ENCODE data around the gene ZBTB7C.

The ZBTB7C gene

DNA sequence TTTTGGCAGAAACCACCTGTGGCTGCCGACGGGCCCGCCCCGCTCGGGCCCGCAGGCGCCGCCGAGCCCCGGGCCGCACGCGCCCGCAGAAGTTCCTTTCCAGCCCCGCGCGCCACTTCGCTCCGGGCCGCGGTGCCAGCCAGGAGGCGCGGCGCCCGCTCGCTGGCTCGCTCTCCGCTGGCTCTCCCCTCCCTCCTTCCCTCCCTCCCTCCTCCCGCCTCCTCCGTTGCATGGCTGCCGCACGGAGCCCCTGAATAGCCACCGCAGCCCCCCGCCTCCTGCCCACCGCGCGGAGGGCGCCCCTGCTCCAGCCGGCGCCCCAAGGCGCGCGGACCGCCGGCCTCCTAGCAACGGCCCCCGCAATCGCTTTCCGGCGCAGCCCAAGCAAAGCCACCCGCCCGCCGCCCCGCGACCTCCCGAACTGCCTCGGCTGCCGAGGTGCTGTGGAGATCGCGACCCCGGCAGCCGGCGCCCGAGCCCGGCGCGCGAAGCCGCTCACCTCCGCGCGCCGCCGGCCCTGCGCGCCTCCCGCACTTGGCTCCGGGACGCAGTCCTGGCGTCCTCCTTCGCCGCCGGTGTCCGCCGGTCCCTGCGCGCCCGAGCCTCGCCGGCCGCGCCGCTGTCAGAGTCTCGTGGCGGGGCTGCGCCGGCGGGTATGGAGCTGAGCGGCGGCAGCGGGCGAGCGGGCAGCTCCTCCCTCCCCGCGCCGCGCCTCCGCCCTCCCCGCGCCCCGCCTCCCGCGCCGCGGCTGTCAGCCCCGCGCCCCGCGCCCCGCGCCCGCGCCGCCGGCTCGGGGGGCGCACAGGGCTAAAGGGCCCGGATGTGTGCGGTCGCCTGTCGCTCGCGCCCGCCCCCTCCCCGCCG is at the start of gene ZBTB7C:
Gene ZBTB7C, minus strand, starts transcription at position 657 of the 864 bp plus-strand sequence.
- ChIA-PET POLR2A (no interaction called here), CTCF (no interaction called here)
- TF ChIP-seq TARDBP (IDR thresholded peaks at IDR 0.05) (no peak), L3MBTL2 (conservative IDR thresholded peaks at IDR 0.05) (no peak), FOXM1 (IDR thresholded peaks at IDR 0.05; ENCODE audit: borderline replicate concordance) (no peak), CTBP1 (IDR thresholded peaks at IDR 0.05; ENCODE audit: borderline replicate concordance) (no peak), LEF1 (IDR thresholded peaks at IDR 0.05; ENCODE audit: borderline replicate concordance) (no peak)
- TF ChIP-seq, protein P1, sequence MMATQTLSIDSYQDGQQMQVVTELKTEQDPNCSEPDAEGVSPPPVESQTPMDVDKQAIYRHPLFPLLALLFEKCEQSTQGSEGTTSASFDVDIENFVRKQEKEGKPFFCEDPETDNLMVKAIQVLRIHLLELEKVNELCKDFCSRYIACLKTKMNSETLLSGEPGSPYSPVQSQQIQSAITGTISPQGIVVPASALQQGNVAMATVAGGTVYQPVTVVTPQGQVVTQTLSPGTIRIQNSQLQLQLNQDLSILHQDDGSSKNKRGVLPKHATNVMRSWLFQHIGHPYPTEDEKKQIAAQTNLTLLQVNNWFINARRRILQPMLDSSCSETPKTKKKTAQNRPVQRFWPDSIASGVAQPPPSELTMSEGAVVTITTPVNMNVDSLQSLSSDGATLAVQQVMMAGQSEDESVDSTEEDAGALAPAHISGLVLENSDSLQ (IDR thresholded peaks at IDR 0.05) = no peak
- DNase-seq (ENCODE audit: extremely low spot score) = peak; percentile 49

DNA sequence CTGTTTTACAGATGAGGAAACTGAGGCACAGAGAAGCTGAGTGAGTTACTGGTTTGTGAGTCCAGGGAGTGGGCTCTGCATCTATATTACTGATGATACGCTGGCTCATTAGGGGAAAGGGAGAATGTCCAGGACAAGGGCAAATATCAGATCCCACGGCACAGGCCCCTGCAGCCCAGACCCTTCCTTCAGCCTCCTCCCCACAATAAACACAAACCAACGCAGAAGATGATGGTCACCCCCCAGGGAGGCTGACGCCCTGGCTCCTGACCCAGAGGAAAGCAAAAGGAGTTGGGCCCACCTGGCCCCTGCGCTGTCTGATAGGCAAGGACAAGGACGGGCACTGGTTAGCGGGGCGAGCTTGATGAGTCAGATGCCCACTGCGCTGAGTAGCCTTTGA is 47.7 kb upstream of the ZBTB7C start:
- ChIA-PET CTCF (interaction anchor here (0.6 to 1.0 kb wide), 2 partner anchors 11 to 432 kb away, joined by 3 read pairs; no protein-coding TSS in a partner anchor), POLR2A (no interaction called here)
- TF ChIP-seq FOXK2 (IDR thresholded peaks at IDR 0.05) (no peak), ZNF384 (IDR thresholded peaks at IDR 0.05) (no peak), ELF4 (IDR thresholded peaks at IDR 0.05) (no peak), FOXA1 (IDR thresholded peaks at IDR 0.05) (no peak), ARNT (IDR thresholded peaks at IDR 0.05) (no peak), NFRKB (IDR thresholded peaks at IDR 0.05) (no peak), HDGF (IDR thresholded peaks at IDR 0.05; ENCODE audit: borderline replicate concordance) (no peak), TARDBP (IDR thresholded peaks at IDR 0.05) (no peak), SP1 (IDR thresholded peaks at IDR 0.05) (no peak), LEF1 (IDR thresholded peaks at IDR 0.05; ENCODE audit: borderline replicate concordance) (no peak), FOXM1 (IDR thresholded peaks at IDR 0.05; ENCODE audit: borderline replicate concordance) (no peak), SUZ12 (IDR thresholded peaks at IDR 0.05) (no peak), L3MBTL2 (conservative IDR thresholded peaks at IDR 0.05) (no peak), BHLHE40 (IDR thresholded peaks at IDR 0.05; ENCODE audit: borderline replicate concordance) (no peak), CTBP1 (IDR thresholded peaks at IDR 0.05; ENCODE audit: borderline replicate concordance) (no peak)
- TF ChIP-seq, protein P1 (IDR thresholded peaks at IDR 0.05) = no peak
- no peak for DNase-seq (ENCODE audit: extremely low spot score)

DNA sequence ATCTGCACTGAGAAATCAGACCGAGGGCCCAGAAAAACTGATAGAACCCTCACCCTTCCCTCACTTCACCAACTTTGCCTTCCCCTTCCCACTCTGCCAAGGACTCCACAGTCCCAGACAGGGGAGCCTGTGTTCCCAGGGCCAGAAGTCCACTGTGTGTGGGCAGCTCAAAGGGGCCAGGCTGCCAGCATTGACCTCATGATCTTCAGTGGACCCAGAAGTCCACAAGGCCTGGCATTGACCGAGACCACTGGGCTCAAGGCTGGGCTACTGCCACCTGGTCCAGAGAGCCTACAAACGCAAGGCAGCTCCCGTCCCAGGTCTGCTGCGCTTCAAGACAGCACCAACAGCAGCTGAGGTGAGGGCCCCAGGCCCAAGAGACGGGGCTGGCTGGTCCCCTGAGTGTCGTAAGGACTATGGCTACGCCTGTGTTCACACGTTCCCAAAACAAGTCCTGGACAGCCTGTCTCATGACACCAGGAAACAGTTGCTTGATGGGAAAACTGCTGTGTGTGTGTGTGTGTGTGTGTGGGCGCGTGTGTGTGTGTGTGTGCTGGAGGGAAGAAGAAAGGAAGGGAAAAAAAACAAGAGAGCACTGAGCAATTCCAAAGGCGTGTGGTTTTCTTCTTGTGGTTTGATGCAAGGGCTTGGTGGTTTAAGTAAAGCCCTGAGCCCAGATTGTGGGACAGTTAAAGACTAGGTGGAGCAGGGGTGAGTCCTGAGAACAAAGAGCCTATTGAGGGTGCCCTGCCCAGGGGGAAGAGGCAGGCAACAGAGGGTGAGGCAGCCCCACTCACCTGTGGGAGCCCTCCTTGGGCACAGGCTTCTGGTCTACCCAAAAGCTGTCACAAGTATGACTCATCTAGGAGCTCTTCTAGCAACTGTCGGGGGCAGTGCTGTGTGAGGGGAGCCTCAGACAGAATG is 46.6 kb upstream of the ZBTB7C start:
- TF ChIP-seq HDGF (IDR thresholded peaks at IDR 0.05; ENCODE audit: borderline replicate concordance) (no peak), TARDBP (IDR thresholded peaks at IDR 0.05) (no peak), FOXA1 (IDR thresholded peaks at IDR 0.05) (no peak), L3MBTL2 (conservative IDR thresholded peaks at IDR 0.05) (no peak), ELF4 (IDR thresholded peaks at IDR 0.05) (no peak), BHLHE40 (IDR thresholded peaks at IDR 0.05; ENCODE audit: borderline replicate concordance) (no peak), FOXM1 (IDR thresholded peaks at IDR 0.05; ENCODE audit: borderline replicate concordance) (no peak), CTBP1 (IDR thresholded peaks at IDR 0.05; ENCODE audit: borderline replicate concordance) (no peak), SP1 (IDR thresholded peaks at IDR 0.05) (no peak), LEF1 (IDR thresholded peaks at IDR 0.05; ENCODE audit: borderline replicate concordance) (no peak), NFRKB (IDR thresholded peaks at IDR 0.05) (no peak)
- TF ChIP-seq, protein P1 (IDR thresholded peaks at IDR 0.05) = no peak
- DNase-seq (ENCODE audit: extremely low spot score) = no peak
- ChIA-PET CTCF (no interaction called here), POLR2A (no interaction called here)

DNA sequence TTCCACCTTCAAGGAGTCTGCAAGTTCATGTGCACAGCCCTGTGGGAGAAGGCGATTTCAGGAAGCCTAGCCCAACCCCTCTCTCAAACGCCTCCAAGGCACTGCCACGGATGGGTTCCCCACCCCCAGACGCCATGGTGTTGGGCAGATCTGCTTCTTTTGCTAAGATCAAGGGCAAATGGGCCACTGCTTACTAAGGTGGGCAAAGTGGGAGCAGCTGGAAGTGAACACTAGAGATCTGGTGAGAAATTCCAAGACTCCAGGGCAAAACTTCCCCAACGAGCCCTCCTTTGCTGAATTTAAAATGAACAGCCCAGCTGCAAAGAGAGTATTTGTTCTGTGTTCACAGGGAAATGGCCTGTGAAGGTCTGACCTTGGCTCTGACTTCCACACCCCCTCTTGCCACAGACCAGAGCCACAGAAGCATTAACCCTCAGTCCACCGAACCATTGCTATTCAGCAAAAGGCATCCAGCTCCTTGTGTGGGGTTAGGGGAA is 45.1 kb upstream of the ZBTB7C start:
- ChIA-PET CTCF (interaction anchor here (1.0 kb wide), 1 partner anchor 9 kb away, joined by 5 read pairs; no protein-coding TSS in a partner anchor), POLR2A (no interaction called here)
- no peak for DNase-seq (ENCODE audit: extremely low spot score)
- TF ChIP-seq ARNT (IDR thresholded peaks at IDR 0.05) = no peak
- TF ChIP-seq SP1 (IDR thresholded peaks at IDR 0.05) = no peak
- TF ChIP-seq NFRKB (IDR thresholded peaks at IDR 0.05) = no peak
- no peak for TF ChIP-seq FOXM1 (IDR thresholded peaks at IDR 0.05; ENCODE audit: borderline replicate concordance)
- no peak for TF ChIP-seq BHLHE40 (IDR thresholded peaks at IDR 0.05; ENCODE audit: borderline replicate concordance)
- no peak for TF ChIP-seq ZNF384 (IDR thresholded peaks at IDR 0.05)
- TF ChIP-seq SUZ12 (IDR thresholded peaks at IDR 0.05) = no peak
- no peak for TF ChIP-seq CTBP1 (IDR thresholded peaks at IDR 0.05; ENCODE audit: borderline replicate concordance)
- TF ChIP-seq HDGF (IDR thresholded peaks at IDR 0.05; ENCODE audit: borderline replicate concordance) = no peak
- TF ChIP-seq LEF1 (IDR thresholded peaks at IDR 0.05; ENCODE audit: borderline replicate concordance) = no peak
- no peak for TF ChIP-seq TARDBP (IDR thresholded peaks at IDR 0.05)
- TF ChIP-seq FOXA1 (IDR thresholded peaks at IDR 0.05) = no peak
- TF ChIP-seq L3MBTL2 (conservative IDR thresholded peaks at IDR 0.05) = no peak
- TF ChIP-seq, protein P1 (IDR thresholded peaks at IDR 0.05) = no peak
